ENCODE measurements around the gene ERMN. TPM values are rescaled to one million over a fixed set of nuclear protein-coding genes. Genes with fewer than 3 reads are reported as not detected.
"Not testable (repeated sequence)": the region's sequence is repeated elsewhere in the genome, so short reads cannot be mapped to it uniquely, and the experiment has no call there.

The ERMN gene, protein sequence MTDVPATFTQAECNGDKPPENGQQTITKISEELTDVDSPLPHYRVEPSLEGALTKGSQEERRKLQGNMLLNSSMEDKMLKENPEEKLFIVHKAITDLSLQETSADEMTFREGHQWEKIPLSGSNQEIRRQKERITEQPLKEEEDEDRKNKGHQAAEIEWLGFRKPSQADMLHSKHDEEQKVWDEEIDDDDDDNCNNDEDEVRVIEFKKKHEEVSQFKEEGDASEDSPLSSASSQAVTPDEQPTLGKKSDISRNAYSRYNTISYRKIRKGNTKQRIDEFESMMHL
- total RNA-seq, result not detected in 2 replicates

DNA sequence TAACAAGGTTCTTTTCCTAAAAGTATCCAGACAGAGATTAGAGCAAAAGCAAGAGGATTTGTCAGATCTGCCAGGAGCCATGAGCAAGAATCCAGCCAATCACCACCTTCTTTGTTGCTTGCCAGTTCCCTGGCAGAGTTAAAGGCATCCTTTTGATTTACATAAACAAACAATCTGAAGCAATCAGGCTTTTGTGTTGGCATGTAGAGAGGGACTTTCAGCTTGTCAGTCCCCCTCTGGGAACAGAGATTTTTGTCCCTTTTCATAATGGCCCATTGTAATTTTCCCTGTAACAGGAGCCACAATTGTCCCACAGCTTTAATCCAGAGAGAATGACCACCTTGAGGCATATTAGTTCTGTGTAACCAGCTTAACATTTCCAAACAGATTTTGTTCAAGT lies at the start of gene ERMN:
ERMN (minus strand) TSS at position 39 of the 400 bp plus-strand sequence. CDS start 182 bp downstream, outside the sequence.
- DNase-seq (ENCODE audit: low read depth), result peak; percentile 56

DNA sequence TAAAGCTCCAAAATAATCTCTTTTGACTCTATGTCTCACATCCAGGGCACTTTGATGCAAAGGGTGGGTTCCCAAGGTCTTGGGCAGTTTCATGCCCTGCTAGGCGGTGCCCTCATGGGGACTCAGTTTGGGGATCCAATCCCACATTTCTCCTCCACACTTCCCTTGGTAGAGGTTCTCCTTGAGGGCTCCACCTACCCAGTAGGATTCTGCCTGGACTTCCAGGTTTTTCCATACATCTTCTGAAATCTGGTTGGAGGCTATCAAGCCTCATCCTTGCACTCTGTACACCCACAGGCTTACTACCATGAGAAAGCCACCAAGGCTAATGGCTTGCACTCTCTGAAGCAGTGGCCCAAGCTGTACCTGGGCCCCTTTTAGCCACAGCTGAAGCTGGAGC lies 49.8 kb upstream of the ERMN start:
- DNase-seq (ENCODE audit: low read depth), result no peak

DNA sequence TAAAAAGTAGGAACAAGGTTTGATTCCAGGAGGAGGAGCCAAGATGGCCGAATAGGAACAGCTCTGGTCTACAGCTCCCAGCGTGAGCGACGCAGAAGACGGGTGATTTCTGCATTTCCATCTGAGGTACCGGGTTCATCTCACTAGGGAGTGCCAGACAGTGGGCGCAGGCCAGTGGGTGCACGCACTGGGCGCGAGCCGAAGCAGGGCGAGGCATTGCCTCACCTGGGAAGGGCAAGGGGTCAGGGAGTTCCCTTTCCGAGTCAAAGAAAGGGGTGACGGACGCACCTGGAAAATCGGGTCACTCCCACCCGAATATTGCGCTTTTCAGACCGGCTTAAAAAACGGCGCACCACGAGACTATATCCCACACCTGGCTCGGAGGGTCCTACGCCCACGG lies 42.9 kb upstream of the ERMN start:
- DNase-seq (ENCODE audit: low read depth), result not testable (repeated sequence)

DNA sequence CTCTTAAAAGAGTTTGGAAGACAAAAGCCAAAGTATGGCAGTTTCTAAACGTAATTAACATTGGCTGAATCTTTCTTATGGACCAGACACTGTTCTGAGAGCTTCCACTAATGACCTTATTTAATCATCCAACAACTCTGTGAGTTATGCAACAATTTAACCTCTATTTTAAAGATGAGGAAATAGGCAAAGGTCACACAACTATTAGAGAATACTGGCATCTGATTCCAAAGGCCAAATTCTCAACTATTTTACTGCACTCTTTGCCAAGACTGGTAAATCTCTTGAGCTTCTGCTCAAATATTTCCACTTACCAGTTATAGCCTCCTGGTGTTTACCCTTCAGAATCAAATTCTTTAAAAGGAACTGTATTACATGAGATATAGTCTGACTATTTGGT lies 42.1 kb upstream of the ERMN start:
- DNase-seq (ENCODE audit: low read depth), result no peak

DNA sequence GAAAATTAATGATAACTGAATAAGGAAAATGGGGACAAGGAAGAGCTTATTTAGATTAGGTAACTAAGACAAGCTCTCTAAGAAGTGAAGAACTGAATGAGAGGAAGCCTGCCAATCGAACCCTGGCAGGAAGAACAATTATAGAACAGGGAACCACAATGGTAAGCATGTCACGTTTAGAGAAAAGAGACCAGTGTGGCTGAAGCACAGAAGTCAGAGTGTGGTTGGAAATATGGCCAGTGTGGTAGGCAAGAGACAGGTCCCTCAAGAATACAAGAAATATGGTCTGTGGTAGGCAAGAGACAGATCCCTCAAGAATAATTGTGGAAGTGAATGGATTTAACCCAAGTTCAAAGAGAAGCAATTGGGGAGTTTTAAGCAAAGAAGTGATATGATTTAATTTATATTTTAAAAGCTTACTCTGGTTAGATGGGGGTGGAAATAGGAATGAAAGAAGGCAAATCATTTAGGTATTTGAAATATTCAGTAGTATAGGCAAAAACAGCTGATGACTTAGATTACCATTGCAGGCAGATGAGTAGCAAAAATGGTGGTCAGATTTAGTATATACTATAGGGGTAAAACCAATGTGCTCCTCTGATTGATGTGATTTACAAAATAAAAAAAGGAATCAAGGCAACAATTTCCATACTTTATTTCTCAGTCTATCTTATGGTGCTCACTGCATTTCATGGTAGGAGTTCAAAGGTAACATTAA lies 38.8 kb upstream of the ERMN start:
- DNase-seq (ENCODE audit: low read depth), result no peak

DNA sequence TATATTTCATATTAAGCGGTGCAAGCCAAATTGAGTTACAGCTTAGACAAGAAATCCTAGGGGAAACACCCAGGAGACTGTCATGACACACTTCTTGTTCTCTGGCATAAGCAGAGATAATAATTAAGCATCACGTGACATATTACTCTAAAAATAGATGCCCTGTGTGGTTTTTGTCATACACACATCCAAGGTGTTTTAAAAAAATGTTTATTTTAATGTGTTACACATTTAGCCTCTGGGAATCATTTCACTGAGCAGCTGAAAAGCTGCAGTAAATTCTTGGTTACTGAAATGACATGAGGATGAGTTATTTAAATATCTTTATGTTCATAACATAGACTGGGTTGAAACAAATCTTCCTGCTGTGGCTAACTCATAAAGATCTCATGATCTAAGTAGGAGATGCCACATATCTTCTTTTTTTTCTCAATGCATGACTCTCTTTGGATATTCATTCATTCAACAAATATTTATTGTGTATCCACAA lies 38.0 kb upstream of the ERMN start:
- DNase-seq (ENCODE audit: low read depth), result peak; percentile 71

DNA sequence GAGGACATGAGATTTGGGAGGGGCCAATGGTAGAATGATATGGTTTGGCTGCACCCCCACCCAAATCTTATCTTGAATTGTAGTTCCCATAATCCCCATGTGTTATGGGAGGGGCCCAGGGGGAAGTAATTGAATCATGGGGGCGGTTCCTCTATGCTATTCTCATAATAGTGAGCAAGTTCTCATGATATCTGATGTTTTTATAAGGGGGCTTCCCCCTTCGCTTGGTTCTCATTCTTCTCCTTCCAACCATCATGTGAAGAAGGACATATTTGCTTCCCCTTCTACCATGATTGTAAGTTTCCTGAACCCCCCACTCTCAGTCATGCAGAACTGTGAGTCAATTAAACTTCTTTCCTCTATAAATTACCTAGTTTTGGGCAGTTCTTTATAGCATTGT lies 37.0 kb upstream of the ERMN start:
- DNase-seq (ENCODE audit: low read depth), result no peak

DNA sequence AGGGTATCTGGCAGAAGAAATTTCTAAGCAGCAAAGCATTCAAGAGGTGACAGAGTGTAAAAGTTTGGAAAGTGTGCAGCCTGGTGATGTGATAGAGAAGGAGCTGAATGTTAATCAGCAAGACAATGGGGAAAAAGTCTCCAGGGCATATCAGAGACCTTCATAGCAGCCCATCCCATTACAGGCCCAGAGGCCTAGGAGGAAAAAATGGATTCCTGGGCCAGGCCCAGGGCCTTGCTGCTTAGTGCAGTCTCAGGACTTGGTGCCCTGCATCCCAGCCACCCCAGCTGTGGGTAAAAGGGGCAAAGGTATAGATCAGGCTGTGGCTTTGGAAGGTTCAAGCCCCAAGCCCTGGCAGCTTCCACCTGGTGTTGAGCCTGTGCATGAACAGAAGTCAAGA lies 35.9 kb upstream of the ERMN start:
- DNase-seq (ENCODE audit: low read depth), result no peak

DNA sequence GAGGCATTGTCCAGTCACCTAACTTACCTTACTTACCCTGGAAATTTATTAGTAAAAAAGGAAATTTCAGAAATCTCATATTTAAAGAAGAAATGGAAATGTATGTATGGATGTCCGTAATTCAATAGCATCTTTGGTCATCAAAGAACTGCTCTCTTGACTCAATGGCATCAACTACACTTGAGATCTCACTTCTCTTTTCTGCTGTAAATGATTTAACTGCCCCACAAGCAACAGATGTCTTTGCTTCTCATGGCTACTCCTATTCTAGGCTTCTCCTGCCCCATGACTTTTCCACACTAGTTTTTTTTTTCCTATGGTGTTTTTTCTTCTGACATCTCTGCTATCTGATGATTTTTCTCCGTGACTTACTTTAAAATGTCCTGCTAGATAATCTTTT lies 34.0 kb upstream of the ERMN start:
- no peak for DNase-seq (ENCODE audit: low read depth)

DNA sequence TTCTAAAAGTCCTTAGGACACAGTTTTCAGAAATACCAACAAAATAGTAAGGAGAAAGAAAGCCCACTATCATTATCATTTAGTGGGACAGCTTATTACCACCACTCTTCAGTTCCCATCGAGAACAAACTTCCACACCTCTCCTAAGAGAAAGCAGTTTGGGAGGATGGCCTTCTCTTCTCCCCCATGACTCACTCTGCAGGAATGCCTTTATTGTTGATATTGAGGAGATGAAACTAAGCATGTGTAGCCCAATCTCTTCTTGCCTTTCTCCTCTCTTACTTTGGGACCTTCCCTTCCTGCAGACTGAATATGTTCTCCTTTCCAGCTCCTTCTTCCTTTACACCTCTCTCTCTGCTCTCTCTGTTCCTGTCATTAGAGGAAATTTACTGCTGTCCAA lies 30.0 kb upstream of the ERMN start:
- DNase-seq (ENCODE audit: low read depth), result peak; percentile 10

DNA sequence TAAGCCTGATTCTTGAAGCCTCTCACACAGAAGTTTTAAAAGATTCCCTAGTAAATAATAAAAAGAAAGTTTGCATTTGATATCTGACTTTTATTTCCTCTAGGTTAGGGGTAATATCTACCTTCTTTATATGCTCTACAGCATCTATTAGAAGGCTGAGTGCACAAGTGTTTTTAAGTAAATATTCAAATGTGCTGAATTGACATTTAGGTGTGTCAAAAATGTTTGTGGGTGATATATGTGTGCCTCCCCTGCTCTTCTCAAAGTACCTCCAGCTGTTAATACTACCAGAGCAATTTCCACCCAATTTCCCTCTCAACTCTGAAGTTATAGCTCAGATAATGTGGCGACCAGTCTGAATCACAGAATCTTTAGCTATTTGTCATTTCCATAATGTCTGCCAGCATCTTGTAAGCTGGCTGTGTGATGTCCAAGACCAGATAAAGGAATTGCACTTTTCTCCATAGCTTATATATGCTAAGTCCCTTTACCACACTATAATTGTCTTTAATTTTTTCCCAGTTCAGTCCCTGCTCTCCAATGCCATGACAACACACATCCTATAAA lies 24.4 kb upstream of the ERMN start:
- no peak for DNase-seq (ENCODE audit: low read depth)

DNA sequence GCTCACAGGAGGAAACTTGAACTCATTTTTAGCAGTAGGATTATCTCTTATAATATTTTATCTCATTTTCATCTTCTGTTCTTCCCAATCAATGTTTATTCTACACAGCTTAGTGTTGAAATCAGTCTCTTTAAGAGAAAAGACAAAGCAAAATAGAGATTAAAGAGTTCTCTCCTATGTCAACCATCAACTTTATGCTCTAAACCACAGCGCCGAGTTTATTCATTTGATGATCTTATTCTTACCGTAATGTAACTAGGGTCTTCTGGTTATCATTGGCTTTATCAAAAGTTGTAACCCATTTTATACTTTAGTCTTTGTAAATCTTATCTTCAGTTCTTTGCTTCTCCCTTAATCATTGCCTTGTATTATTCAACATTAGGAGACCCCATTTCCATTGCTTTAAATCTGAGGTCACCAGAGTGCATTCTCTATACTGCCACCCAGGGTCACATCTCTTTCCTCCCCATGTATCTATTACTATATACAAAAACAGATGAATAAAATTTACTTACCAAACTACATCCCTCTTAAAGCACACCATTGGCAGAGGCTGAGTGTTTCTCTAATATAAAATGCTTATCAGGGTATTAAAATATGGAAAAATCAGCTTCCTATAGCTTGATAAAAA lies 22.8 kb upstream of the ERMN start:
- no peak for DNase-seq (ENCODE audit: low read depth)

DNA sequence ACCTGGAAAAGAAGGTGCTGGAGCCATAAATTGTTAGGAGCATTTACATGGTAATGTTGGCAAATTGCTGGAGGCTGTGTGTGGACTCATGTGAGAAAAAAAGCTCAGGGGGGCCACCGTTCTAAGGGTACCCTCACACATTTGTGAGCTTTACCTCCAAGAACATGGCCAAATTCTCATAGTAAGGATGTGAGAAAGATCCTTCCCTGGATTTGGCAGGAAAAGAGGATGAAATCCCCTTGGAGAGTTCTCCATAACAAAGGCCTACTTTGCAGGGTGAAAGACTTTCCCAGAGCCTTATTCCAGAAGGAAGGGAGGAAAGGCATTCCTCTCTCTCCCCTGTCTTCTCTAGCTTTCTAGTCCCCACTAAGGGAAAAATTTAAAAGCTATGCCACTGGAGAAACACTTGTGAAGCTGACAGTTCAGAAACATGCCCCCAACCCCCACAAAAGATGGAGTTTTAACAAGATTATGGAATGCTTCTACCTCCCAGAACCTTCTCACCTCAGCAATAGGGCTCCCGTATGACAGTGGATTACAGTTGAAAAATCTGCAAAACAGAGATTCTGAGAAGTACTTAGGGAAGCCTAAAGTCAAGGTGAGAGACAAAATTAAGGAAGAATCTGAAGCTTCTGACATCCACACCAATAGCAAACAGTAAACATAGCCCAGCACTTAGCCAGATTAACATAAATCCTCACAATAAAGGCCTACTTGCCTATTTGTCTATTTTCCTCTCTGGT lies 20.2 kb upstream of the ERMN start:
- DNase-seq (ENCODE audit: low read depth), result no peak

DNA sequence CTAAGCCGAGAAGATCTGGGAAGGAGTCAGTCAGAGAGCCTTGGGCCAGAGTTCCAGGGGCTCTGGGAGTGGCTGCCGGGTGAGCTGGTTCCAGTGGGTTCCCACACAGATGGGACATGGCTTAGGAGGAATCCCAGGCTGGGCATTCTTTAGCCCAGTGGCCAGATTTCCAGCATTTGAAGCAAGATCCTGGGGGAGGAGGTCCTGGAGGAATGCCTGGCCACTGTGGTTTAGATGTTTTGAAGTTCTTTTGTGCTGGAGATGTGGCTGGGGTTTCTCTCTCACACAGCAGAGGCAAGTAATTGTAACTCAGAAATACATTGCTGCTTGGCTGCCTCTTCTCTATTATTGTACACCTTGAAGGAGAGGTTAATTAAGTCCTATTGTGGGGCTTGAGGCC lies 15.8 kb upstream of the ERMN start:
- DNase-seq (ENCODE audit: low read depth), result peak; percentile 19

DNA sequence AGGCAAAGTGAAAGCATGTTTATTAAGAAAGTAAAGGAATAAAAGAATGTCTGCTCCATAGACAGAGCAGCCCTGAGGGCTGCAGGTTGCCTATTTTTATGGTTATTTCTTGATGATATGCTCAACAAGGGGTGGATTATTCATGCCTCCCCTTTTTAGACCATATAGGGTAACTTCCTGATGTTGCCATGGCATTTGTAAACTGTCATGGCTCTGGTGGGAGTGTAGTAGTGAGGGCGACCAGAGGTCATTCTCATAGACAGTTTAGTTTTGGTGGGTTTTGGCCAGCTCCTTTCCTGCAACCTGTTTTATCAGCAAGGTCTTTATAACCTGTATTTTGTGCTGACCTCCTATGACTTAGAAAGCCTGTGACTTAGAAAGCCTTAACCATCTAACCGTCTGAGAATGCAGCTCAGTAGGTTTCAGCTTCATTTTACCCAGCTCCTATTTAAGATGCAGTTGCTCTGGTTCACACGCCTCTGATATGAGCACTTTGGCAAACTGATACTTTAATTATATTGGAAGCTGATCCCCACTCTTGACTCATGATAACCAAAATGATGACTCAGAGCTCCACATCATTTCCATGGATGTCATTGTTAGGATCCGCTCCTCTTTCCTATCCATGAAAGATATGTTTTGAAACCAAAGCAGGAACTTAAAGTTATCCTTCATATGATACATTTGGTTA lies 14.5 kb upstream of the ERMN start:
- no peak for DNase-seq (ENCODE audit: low read depth)

DNA sequence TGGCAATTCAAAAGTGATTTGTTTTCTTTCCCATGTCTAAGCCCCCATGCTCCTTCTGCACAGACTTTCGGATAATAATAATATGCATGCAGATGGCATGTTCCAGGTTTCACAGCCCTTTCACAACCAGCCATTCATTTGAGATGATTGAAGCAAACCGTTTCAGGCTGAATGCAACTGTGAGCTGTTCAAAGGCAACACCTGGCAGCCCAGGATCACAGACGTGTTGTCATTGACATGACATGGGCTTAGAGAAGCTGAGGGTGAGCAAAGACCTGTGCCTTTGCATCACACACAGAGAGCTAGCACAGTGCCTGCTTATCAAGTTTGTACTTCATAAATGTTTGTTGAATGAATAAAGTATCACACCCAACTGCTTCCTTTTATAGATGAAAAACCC lies 12.4 kb upstream of the ERMN start:
- no peak for DNase-seq (ENCODE audit: low read depth)

DNA sequence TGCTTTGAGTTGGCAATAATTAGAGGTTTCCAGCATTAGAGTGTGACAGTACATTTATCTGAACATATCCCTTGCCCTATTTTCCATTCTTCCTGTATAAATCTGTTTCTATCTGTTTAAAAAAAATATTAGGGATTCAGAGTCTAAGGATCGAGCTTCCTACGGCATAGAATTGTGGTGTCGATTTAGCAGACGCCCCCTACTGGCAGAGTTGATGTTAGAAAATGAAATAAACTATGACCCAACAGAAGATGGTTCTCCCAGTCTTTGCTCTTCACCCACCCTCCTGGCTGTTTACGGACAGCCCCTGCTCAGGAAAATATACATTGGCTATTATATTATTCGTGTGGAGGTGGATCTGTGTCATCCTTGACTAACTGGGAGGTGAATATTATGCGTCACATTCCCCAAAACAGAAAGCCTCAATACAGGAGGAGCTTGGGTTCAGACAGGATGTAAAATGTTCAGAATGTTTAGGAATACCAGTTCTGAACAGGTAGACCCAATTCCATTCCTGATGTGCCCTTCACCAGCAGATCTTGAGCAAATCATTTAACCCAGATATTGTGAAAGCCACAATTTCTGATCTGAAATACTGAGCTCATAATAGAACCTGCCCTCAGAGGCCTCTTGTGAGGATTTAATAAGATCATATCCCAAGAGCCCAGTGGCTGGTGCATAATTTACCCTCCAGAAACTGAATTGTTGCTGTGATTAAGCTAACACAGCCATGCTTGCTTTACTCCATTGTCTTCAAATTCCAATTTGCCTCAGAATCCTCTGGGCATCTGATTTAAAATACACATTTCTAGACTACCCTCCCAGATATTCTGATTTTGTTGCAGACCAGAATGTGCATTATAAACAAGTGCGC lies 10.8 kb upstream of the ERMN start:
- DNase-seq (ENCODE audit: low read depth), result no peak

DNA sequence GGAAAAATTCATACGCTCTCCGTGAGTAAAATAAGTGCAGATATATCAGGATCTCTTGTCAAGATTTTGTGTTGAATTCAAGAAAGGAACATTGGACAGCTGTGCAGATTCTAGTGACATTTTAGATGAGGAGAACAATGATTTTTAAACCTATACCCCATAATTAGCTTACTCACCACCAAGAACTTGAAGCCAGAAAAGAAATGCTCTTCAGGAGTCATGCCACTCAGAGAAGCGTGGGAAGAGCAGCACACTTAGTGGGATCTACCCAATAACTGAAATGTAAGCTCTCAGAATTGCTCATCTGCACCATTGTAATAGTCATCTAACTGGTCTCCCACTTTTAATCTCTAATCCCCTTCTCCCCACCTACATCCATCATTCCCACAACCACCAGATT lies 9.2 kb upstream of the ERMN start:
- DNase-seq (ENCODE audit: low read depth), result no peak

DNA sequence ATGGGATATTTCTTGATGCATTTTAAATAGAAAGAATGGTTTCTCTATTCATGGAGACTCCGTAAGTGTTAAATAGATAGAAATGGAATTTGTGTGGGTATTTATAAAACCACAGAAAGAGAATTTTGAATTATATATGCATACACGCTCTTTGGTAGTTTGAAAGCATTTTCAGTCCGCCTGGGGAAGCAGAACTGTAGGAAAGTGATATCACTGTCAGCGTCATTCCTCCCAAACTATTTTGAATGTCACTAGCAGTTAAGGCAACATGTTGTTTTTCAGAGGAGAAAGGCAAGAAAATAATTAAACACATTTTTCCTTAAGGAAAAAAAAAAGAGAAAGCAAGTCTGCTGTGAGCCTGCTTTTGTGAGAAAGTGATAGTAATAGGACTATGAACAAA lies 8.7 kb upstream of the ERMN start:
- DNase-seq (ENCODE audit: low read depth), result no peak

DNA sequence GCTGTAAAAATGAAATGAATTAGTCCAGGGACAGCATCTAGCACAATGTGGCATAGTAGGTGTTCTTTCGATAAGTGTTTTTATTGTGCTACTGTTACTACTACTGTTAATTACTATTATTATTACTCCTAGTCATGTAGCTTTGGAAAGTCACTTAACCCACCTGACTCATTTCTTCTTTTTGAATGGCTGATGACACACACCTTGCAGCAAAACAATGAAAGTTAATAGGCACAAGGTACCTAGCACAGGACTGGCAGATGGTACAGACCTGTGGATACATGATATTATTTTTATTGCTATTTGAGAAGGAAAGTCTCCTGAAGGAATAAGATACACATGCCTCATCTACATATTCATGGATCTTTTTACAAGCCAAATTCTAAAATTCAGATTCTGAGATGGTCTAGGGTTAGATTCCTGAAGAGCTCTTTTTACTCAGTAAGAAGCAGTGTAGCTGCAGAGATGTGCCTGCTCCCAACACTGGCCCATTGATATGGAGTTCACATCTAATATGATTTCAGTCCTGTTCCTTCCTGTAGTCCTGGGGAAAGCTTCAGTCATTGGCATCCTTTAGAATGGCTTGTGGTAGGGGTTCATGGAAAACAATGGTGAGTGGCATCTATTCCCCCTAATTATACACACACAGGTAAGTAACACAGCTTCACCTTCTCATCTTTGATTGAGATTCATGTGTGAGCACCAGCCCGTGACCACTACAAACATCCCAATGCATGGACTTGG lies 7.9 kb upstream of the ERMN start:
- DNase-seq (ENCODE audit: low read depth), result no peak

All from renal cortical epithelial cell (primary cell).